ENCODE results near the gene KLHDC9.

DNA sequence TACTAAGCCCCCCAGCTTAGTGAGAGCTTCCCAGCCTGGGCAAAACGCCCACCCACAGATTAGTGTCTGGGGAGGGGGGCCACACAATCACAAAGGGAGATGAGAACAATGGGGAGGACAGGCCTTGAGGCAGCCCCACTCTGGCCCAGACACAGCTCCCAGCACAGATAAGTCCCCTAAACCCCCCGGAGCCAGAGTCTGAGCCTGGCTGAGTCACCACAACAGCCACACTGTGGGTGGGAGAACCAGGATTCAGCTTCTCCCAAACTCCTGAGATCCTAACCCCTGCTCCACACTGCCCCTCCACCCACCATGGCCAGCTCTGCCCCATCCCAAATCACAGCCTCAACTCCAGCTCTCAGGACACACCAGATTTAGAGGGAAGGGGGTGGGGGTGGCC, 13.0 kb upstream of the KLHDC9 start:
- TF ChIP-seq, protein P1, sequence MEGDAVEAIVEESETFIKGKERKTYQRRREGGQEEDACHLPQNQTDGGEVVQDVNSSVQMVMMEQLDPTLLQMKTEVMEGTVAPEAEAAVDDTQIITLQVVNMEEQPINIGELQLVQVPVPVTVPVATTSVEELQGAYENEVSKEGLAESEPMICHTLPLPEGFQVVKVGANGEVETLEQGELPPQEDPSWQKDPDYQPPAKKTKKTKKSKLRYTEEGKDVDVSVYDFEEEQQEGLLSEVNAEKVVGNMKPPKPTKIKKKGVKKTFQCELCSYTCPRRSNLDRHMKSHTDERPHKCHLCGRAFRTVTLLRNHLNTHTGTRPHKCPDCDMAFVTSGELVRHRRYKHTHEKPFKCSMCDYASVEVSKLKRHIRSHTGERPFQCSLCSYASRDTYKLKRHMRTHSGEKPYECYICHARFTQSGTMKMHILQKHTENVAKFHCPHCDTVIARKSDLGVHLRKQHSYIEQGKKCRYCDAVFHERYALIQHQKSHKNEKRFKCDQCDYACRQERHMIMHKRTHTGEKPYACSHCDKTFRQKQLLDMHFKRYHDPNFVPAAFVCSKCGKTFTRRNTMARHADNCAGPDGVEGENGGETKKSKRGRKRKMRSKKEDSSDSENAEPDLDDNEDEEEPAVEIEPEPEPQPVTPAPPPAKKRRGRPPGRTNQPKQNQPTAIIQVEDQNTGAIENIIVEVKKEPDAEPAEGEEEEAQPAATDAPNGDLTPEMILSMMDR (IDR thresholded peaks at IDR 0.05): no peak
- no peak for TF ChIP-seq POLR2AphosphoS5 (IDR thresholded peaks at IDR 0.05)
- TF ChIP-seq POLR2A (IDR thresholded peaks at IDR 0.05; ENCODE audit: low read depth): no peak
- TF ChIP-seq EP300 (IDR thresholded peaks at IDR 0.05): no peak

Measured in esophagus muscularis mucosa (tissue), 4 donors.